NCI-H748 (cell line): ENCODE results near the gene TEKT3.

Experiments
- DNase-seq: peaks from one replicate; lab custom pipeline; 2025; ENCODE audit not compliant: unreplicated experiment; lab: John Stamatoyannopoulos, UW

TEKT3 gene

GRCh38 chr17:15298176-15298575 lies 43.2 kb downstream of the TEKT3 start:
- DNase-seq = no peak

GRCh38 chr17:15293558-15293957 lies 47.8 kb downstream of the TEKT3 start:
- DNase-seq = no peak

GRCh38 chr17:15291674-15292361 lies 49.6 kb downstream of the TEKT3 start:
- DNase-seq = no peak

GRCh38 chr17:15290605-15291004 lies 50.8 kb downstream of the TEKT3 start:
- DNase-seq = no peak

GRCh38 chr17:15289285-15290183 lies 51.9 kb downstream of the TEKT3 start:
- peak; percentile 45 for DNase-seq

GRCh38 chr17:15288859-15289258 lies 52.5 kb downstream of the TEKT3 start:
- DNase-seq = no peak

GRCh38 chr17:15287538-15288267 lies 53.7 kb downstream of the TEKT3 start:
- no peak for DNase-seq

- no peak for DNase-seq
These were observed 55.9 kb downstream of the TEKT3 start for GRCh38 chr17:15285466-15285865.

- DNase-seq = no peak
These were observed 56.9 kb downstream of the TEKT3 start for GRCh38 chr17:15284537-15284936.

GRCh38 chr17:15284107-15284506 lies 57.3 kb downstream of the TEKT3 start:
- no peak for DNase-seq

- no peak for DNase-seq
These were observed 59.5 kb downstream of the TEKT3 start for GRCh38 chr17:15281909-15282308.

- no peak for DNase-seq
These were observed 62.4 kb downstream of the TEKT3 start for GRCh38 chr17:15278924-15279477.

- DNase-seq = no peak
These were observed 63.0 kb downstream of the TEKT3 start for GRCh38 chr17:15278380-15278779.

- no peak for DNase-seq
These were observed 67.4 kb downstream of the TEKT3 start for GRCh38 chr17:15274017-15274416.

GRCh38 chr17:15273141-15273793 lies 68.1 kb downstream of the TEKT3 start:
- no peak for DNase-seq

GRCh38 chr17:15271741-15272140 lies 69.7 kb downstream of the TEKT3 start:
- no peak for DNase-seq

- DNase-seq = no peak
These were observed 70.6 kb downstream of the TEKT3 start for GRCh38 chr17:15270628-15271381.

GRCh38 chr17:15269780-15270089 lies 71.7 kb downstream of the TEKT3 start:
- no peak for DNase-seq

- DNase-seq = no peak
These were observed 72.2 kb downstream of the TEKT3 start for GRCh38 chr17:15269087-15269779.

- no peak for DNase-seq
These were observed 72.9 kb downstream of the TEKT3 start for GRCh38 chr17:15268461-15268860.
